HG02884 (cell line): ENCODE data around the gene QSOX1.

Source experiments
- ATAC-seq: cut with Tn5 transposase; IDR thresholded peaks from one replicate; pipeline ENCODE4 v1.9.1; 2021; ENCODE audit warnings: mild to moderate bottlenecking, moderate library complexity; ENCODE audit not compliant: unreplicated experiment

Gene QSOX1

GRCh38 chr1:180144659-180145357 is 9.9 kb upstream of the QSOX1 start:
- no peak for ATAC-seq

GRCh38 chr1:180145446-180145845 is 9.2 kb upstream of the QSOX1 start:
- no peak for ATAC-seq

- no peak for ATAC-seq
Measured at GRCh38 chr1:180150982-180151381, 3.7 kb upstream of the QSOX1 start.

- no peak for ATAC-seq
Measured at GRCh38 chr1:180151508-180151907, 3.2 kb upstream of the QSOX1 start.

- no peak for ATAC-seq
Measured at GRCh38 chr1:180152588-180152987, 2.1 kb upstream of the QSOX1 start.

- no peak for ATAC-seq
Measured at GRCh38 chr1:180153032-180153431, 1.6 kb upstream of the QSOX1 start.

- ATAC-seq = no peak
Measured at GRCh38 chr1:180154003-180154324, 705 bp upstream of the QSOX1 start.

GRCh38 chr1:180155182-180155682 is 563 bp downstream of the QSOX1 start:
- ATAC-seq = no peak

GRCh38 chr1:180156201-180156600 is 1.5 kb downstream of the QSOX1 start:
- ATAC-seq = no peak

- ATAC-seq = no peak
Measured at GRCh38 chr1:180156631-180157091, 2.0 kb downstream of the QSOX1 start.

GRCh38 chr1:180157108-180157507 is 2.4 kb downstream of the QSOX1 start:
- no peak for ATAC-seq

GRCh38 chr1:180157576-180158057 is 2.9 kb downstream of the QSOX1 start:
- no peak for ATAC-seq

- ATAC-seq = no peak
Measured at GRCh38 chr1:180158149-180159147, 3.8 kb downstream of the QSOX1 start.

GRCh38 chr1:180160357-180160756 is 5.7 kb downstream of the QSOX1 start:
- no peak for ATAC-seq

GRCh38 chr1:180163041-180163440 is 8.4 kb downstream of the QSOX1 start:
- no peak for ATAC-seq

GRCh38 chr1:180165096-180165495 is 10.4 kb downstream of the QSOX1 start:
- no peak for ATAC-seq

GRCh38 chr1:180165509-180166435 is 11.1 kb downstream of the QSOX1 start:
- no peak for ATAC-seq

- no peak for ATAC-seq
Measured at GRCh38 chr1:180166436-180166800, 11.7 kb downstream of the QSOX1 start.

GRCh38 chr1:180167021-180167701 is 12.5 kb downstream of the QSOX1 start:
- ATAC-seq = no peak
